Measurements from ENCODE around the gene LY9. TPM values are rescaled to one million over a fixed set of nuclear protein-coding genes. Genes with fewer than 3 reads are reported as not detected.

The LY9 gene
- total and polyA plus RNA-seq, 9 of the 15 experiments (the other 6 are each of a cell fraction or from before 2014, with no cell fraction given) = not detected

DNA sequence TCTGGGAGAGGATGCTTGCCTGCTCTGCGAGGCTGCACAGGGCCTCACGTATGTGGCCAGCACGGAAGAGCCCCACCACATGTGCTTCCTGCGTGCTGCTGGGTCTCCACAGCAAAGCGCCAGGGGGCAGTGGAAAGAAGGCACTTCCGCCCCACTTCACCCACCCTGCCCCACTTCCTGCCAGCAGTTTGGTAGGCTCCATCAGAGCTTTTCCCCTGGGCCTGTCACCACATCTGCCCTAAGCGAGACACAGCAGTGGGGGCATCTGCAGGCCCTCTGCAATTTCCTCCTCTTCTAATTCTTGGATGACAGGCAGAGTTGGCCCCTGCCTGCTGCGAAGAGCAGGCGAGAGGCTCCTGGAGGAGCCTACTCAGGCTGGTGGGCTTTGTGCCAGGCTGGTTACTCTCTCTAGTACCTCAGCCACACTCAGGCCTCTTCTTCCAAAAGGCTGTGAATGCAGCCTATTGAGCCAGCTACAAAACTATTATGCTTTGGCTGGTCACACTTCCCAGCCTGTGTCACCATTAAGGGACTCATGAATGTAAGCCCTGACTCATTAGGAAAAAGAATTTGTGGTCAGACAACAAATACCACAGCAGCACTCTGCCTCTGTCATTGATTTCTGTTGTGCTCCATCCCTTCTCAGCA is 41.7 kb downstream of the LY9 start (continued):
- TF ChIP-seq RAD21 (CRISPR knock-in tag; conservative IDR thresholded peaks at IDR 0.05 in 1 of 2, IDR thresholded peaks at IDR 0.05 in 1 of 2) (peak in 1 of 2 experiments; percentile 38; a peak in 2 of 4 replicates), HNRNPK (IDR thresholded peaks at IDR 0.05; ENCODE audit: low read depth, low read length, poor library complexity, severe bottlenecking) (no peak), CC2D1A (IDR thresholded peaks at IDR 0.05) (no peak), SRSF7 (optimal IDR thresholded peaks at IDR 0.05; ENCODE audit: low read depth, low read length) (no peak), ZKSCAN3 (CRISPR knock-in tag; IDR thresholded peaks at IDR 0.05) (no peak)
- TF ChIP-seq, protein P1, sequence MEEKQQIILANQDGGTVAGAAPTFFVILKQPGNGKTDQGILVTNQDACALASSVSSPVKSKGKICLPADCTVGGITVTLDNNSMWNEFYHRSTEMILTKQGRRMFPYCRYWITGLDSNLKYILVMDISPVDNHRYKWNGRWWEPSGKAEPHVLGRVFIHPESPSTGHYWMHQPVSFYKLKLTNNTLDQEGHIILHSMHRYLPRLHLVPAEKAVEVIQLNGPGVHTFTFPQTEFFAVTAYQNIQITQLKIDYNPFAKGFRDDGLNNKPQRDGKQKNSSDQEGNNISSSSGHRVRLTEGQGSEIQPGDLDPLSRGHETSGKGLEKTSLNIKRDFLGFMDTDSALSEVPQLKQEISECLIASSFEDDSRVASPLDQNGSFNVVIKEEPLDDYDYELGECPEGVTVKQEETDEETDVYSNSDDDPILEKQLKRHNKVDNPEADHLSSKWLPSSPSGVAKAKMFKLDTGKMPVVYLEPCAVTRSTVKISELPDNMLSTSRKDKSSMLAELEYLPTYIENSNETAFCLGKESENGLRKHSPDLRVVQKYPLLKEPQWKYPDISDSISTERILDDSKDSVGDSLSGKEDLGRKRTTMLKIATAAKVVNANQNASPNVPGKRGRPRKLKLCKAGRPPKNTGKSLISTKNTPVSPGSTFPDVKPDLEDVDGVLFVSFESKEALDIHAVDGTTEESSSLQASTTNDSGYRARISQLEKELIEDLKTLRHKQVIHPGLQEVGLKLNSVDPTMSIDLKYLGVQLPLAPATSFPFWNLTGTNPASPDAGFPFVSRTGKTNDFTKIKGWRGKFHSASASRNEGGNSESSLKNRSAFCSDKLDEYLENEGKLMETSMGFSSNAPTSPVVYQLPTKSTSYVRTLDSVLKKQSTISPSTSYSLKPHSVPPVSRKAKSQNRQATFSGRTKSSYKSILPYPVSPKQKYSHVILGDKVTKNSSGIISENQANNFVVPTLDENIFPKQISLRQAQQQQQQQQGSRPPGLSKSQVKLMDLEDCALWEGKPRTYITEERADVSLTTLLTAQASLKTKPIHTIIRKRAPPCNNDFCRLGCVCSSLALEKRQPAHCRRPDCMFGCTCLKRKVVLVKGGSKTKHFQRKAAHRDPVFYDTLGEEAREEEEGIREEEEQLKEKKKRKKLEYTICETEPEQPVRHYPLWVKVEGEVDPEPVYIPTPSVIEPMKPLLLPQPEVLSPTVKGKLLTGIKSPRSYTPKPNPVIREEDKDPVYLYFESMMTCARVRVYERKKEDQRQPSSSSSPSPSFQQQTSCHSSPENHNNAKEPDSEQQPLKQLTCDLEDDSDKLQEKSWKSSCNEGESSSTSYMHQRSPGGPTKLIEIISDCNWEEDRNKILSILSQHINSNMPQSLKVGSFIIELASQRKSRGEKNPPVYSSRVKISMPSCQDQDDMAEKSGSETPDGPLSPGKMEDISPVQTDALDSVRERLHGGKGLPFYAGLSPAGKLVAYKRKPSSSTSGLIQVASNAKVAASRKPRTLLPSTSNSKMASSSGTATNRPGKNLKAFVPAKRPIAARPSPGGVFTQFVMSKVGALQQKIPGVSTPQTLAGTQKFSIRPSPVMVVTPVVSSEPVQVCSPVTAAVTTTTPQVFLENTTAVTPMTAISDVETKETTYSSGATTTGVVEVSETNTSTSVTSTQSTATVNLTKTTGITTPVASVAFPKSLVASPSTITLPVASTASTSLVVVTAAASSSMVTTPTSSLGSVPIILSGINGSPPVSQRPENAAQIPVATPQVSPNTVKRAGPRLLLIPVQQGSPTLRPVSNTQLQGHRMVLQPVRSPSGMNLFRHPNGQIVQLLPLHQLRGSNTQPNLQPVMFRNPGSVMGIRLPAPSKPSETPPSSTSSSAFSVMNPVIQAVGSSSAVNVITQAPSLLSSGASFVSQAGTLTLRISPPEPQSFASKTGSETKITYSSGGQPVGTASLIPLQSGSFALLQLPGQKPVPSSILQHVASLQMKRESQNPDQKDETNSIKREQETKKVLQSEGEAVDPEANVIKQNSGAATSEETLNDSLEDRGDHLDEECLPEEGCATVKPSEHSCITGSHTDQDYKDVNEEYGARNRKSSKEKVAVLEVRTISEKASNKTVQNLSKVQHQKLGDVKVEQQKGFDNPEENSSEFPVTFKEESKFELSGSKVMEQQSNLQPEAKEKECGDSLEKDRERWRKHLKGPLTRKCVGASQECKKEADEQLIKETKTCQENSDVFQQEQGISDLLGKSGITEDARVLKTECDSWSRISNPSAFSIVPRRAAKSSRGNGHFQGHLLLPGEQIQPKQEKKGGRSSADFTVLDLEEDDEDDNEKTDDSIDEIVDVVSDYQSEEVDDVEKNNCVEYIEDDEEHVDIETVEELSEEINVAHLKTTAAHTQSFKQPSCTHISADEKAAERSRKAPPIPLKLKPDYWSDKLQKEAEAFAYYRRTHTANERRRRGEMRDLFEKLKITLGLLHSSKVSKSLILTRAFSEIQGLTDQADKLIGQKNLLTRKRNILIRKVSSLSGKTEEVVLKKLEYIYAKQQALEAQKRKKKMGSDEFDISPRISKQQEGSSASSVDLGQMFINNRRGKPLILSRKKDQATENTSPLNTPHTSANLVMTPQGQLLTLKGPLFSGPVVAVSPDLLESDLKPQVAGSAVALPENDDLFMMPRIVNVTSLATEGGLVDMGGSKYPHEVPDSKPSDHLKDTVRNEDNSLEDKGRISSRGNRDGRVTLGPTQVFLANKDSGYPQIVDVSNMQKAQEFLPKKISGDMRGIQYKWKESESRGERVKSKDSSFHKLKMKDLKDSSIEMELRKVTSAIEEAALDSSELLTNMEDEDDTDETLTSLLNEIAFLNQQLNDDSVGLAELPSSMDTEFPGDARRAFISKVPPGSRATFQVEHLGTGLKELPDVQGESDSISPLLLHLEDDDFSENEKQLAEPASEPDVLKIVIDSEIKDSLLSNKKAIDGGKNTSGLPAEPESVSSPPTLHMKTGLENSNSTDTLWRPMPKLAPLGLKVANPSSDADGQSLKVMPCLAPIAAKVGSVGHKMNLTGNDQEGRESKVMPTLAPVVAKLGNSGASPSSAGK (IDR thresholded peaks at IDR 0.05) = peak; percentile 37; the same call in 1 of the 2 replicates
- TF ChIP-seq, protein P2, sequence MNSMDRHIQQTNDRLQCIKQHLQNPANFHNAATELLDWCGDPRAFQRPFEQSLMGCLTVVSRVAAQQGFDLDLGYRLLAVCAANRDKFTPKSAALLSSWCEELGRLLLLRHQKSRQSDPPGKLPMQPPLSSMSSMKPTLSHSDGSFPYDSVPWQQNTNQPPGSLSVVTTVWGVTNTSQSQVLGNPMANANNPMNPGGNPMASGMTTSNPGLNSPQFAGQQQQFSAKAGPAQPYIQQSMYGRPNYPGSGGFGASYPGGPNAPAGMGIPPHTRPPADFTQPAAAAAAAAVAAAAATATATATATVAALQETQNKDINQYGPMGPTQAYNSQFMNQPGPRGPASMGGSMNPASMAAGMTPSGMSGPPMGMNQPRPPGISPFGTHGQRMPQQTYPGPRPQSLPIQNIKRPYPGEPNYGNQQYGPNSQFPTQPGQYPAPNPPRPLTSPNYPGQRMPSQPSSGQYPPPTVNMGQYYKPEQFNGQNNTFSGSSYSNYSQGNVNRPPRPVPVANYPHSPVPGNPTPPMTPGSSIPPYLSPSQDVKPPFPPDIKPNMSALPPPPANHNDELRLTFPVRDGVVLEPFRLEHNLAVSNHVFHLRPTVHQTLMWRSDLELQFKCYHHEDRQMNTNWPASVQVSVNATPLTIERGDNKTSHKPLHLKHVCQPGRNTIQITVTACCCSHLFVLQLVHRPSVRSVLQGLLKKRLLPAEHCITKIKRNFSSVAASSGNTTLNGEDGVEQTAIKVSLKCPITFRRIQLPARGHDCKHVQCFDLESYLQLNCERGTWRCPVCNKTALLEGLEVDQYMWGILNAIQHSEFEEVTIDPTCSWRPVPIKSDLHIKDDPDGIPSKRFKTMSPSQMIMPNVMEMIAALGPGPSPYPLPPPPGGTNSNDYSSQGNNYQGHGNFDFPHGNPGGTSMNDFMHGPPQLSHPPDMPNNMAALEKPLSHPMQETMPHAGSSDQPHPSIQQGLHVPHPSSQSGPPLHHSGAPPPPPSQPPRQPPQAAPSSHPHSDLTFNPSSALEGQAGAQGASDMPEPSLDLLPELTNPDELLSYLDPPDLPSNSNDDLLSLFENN (IDR thresholded peaks at IDR 0.05; ENCODE audit: low read depth in 2 of 2, low read length in 2 of 2) = no peak
- TF ChIP-seq, protein P3, sequence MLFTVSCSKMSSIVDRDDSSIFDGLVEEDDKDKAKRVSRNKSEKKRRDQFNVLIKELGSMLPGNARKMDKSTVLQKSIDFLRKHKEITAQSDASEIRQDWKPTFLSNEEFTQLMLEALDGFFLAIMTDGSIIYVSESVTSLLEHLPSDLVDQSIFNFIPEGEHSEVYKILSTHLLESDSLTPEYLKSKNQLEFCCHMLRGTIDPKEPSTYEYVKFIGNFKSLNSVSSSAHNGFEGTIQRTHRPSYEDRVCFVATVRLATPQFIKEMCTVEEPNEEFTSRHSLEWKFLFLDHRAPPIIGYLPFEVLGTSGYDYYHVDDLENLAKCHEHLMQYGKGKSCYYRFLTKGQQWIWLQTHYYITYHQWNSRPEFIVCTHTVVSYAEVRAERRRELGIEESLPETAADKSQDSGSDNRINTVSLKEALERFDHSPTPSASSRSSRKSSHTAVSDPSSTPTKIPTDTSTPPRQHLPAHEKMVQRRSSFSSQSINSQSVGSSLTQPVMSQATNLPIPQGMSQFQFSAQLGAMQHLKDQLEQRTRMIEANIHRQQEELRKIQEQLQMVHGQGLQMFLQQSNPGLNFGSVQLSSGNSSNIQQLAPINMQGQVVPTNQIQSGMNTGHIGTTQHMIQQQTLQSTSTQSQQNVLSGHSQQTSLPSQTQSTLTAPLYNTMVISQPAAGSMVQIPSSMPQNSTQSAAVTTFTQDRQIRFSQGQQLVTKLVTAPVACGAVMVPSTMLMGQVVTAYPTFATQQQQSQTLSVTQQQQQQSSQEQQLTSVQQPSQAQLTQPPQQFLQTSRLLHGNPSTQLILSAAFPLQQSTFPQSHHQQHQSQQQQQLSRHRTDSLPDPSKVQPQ (CRISPR knock-in tag; IDR thresholded peaks at IDR 0.05; ENCODE audit: borderline replicate concordance) = no peak

Measured in K562 (cell line).